Natural killer cell (primary cell): ENCODE data around the gene ZC3H10. TPM values are rescaled to one million over a fixed set of nuclear protein-coding genes. Genes with fewer than 3 reads are reported as not detected.
A peak's percentile ranks its signal among the peaks of the same experiment; 100 is the strongest.

Source experiments
- ATAC-seq, 3 donors: fragments of 150-1000 bp in 2 of 3; fragments of 200-7000 bp in 1 of 3; cut with Tn5 transposase; 1 replicate in 1 of 3; 2 replicates in 2 of 3; pipeline ENCODE4 v1.10.0; 2021; ENCODE audit warnings: mild to moderate bottlenecking in 2 of 3, moderate library complexity in 2 of 3
- DNase-seq, 2 donors: peaks; one replicate each; pipeline versions ENCODE4 v3.0.0 to v3.0.0-alpha.2; 2013 to 2021; ENCODE audit warnings: mixed read lengths in 1 of 2
- H3K27ac ChIP-seq: one replicate; pipeline ENCODE4 v1.5.1; 2013; ENCODE audit warnings: mild to moderate bottlenecking, low read length
- H3K27me3 ChIP-seq: one replicate; pipeline ENCODE4 v1.6.1; 2013; ENCODE audit warnings: low read length; ENCODE audit not compliant: control insufficient read depth, insufficient read depth
- H3K36me3 ChIP-seq: one replicate; pipeline ENCODE4 v1.6.1; 2013; ENCODE audit warnings: low read length; ENCODE audit not compliant: control insufficient read depth, insufficient read depth
- H3K4me1 ChIP-seq: one replicate; pipeline ENCODE4 v1.6.1; 2013; ENCODE audit warnings: low read length; ENCODE audit not compliant: control insufficient read depth, insufficient read depth
- H3K4me3 ChIP-seq: one replicate; pipeline ENCODE4 v1.5.1; 2013; ENCODE audit warnings: low read length
- H3K9me3 ChIP-seq: one replicate; pipeline ENCODE4 v1.6.1; 2013; ENCODE audit warnings: low read length; ENCODE audit not compliant: control insufficient read depth, insufficient read depth
- H3K27ac Mint-ChIP-seq, 2 donors: one replicate each; pipeline ENCODE4 v1.8.0; 2022; ENCODE audit warnings: mild to moderate bottlenecking in 2 of 2, mixed read lengths in 2 of 2, moderate library complexity in 1 of 2
- H3K27me3 Mint-ChIP-seq, 2 donors: one replicate each; pipeline ENCODE4 v1.8.0; 2022; ENCODE audit warnings: low read depth in 2 of 2, mixed read lengths in 2 of 2
- H3K36me3 Mint-ChIP-seq: one replicate; pipeline ENCODE4 v1.8.0; 2022; ENCODE audit warnings: mixed read lengths
- H3K4me1 Mint-ChIP-seq, 2 donors: one replicate each; pipeline ENCODE4 v1.8.0; 2022; ENCODE audit warnings: mixed read lengths in 2 of 2
- H3K4me3 Mint-ChIP-seq: one replicate; pipeline ENCODE4 v1.8.0; 2022; ENCODE audit warnings: mild to moderate bottlenecking, moderate library complexity, mixed read lengths
- H3K9me3 Mint-ChIP-seq, 2 donors: one replicate each; pipeline ENCODE4 v1.8.0; 2022; ENCODE audit warnings: mixed read lengths in 2 of 2
- CTCF ChIP-seq: fragments of 200-600 bp; IDR thresholded peaks from one replicate; pipeline ENCODE4 v1.8.0; 2022; ENCODE audit warnings: antibody characterized with exemption
- WGBS: methylation state at CpG from one replicate; pipeline ENCODE4 v1.1.7; 2013; ENCODE audit warnings: missing lambda C conversion rate; ENCODE audit not compliant: insufficient coverage; 5-methylcytosine and 5-hydroxymethylcytosine counted together
- intact Hi-C: fragments of 100-400 bp; cut with micrococcal nuclease; formaldehyde crosslinking; loops from one replicate; pipeline ENCODE4 v1.14.2; 2022
- total RNA-seq, 4 donors: library from RNA; stranded (reverse); fragments of 120-200 nt in 1 of 4; gene quantifications; one replicate each; pipeline versions ENCODE4 v1.2.3 to v1.2.4, GENCODE V29; 2013 to 2022

Gene ZC3H10
- total RNA-seq, 3 donors from 2014 or later (not counting 1 experiment from before 2014, with no cell fraction given), result 12.0 to 24.3 (median 16.2) TPM

GRCh38 chr12:56082967-56083366, 35.1 kb upstream of the ZC3H10 start:
- ATAC-seq, result no peak
- H3K36me3 Mint-ChIP-seq, result no peaks in the 10 kb centered on the region
- H3K27ac ChIP-seq, result no peak overlapping the region
- peaks cover 7 to 21% of the 10 kb centered on the region in 2 donors for H3K27me3 Mint-ChIP-seq
- H3K9me3 Mint-ChIP-seq, result no peaks in the 10 kb centered on the region
- intact Hi-C loops, result no loop called here
- H3K4me3 ChIP-seq, result no peak overlapping the region
- peaks cover 0 to 21% of the 10 kb centered on the region in 2 donors for H3K4me1 Mint-ChIP-seq
- no peak overlapping the region for H3K4me3 Mint-ChIP-seq
- peaks cover 10% of the 10 kb centered on the region for H3K27me3 ChIP-seq
- no peaks in the 10 kb centered on the region for H3K36me3 ChIP-seq
- no peaks in the 10 kb centered on the region for H3K9me3 ChIP-seq
- H3K4me1 ChIP-seq, result peaks cover 20% of the 10 kb centered on the region
- no peak overlapping the region for H3K27ac Mint-ChIP-seq
- no CpG with 5 or more reads among the region's 3 CpGs for WGBS
- DNase-seq, result no peak
- TF ChIP-seq CTCF, result no peak

- TF ChIP-seq CTCF, result no peak
- no peak overlapping the region for H3K27ac Mint-ChIP-seq
- intact Hi-C loops, result no loop called here
Observed at GRCh38 chr12:56084958-56085543, 33.0 kb upstream of the ZC3H10 start.

GRCh38 chr12:56086096-56086495, 32.0 kb upstream of the ZC3H10 start:
- ATAC-seq (no peak), DNase-seq (no peak)
- intact Hi-C loops, result no loop called here
- no CpG with 5 or more reads among the region's 3 CpGs for WGBS
- Mint-ChIP-seq H3K36me3 (no peaks in the 10 kb centered on the region), H3K4me1 (peaks cover 0 to 2% of the 10 kb centered on the region in 2 donors), H3K27me3 (peaks cover 7 to 15% of the 10 kb centered on the region in 2 donors), H3K4me3 (no peak overlapping the region), H3K9me3 (no peaks in the 10 kb centered on the region), H3K27ac (no peak overlapping the region)
- Histone ChIP-seq H3K9me3 (no peaks in the 10 kb centered on the region), H3K36me3 (no peaks in the 10 kb centered on the region), H3K4me3 (no peak overlapping the region), H3K4me1 (no peaks in the 10 kb centered on the region), H3K27ac (no peak overlapping the region), H3K27me3 (peaks cover under 1% of the 10 kb centered on the region)
- no peak for TF ChIP-seq CTCF

More at GRCh38 chr12:56084958-56085543, 33.0 kb upstream of the ZC3H10 start:
- ATAC-seq, result no peak
- Histone ChIP-seq H3K4me1 (peaks cover 7% of the 10 kb centered on the region), H3K27me3 (peaks cover 10% of the 10 kb centered on the region), H3K27ac (no peak overlapping the region), H3K4me3 (no peak overlapping the region), H3K9me3 (no peaks in the 10 kb centered on the region), H3K36me3 (no peaks in the 10 kb centered on the region)
- peak in 1 of 2 donors; percentile 42 for DNase-seq
- no peaks in the 10 kb centered on the region for H3K9me3 Mint-ChIP-seq
- H3K4me3 Mint-ChIP-seq, result no peak overlapping the region
- H3K4me1 Mint-ChIP-seq, result peaks cover 0 to 10% of the 10 kb centered on the region in 2 donors
- WGBS, result 88% methylated on average over 15 of the region's 15 CpGs
- peaks cover 7 to 16% of the 10 kb centered on the region in 2 donors for H3K27me3 Mint-ChIP-seq
- no peaks in the 10 kb centered on the region for H3K36me3 Mint-ChIP-seq

- Histone ChIP-seq H3K36me3 (no peaks in the 10 kb centered on the region), H3K9me3 (no peaks in the 10 kb centered on the region), H3K27ac (no peak overlapping the region), H3K4me1 (no peaks in the 10 kb centered on the region), H3K4me3 (no peak overlapping the region), H3K27me3 (no peaks in the 10 kb centered on the region)
- Mint-ChIP-seq H3K27ac (no peak overlapping the region), H3K27me3 (peaks cover 7 to 13% of the 10 kb centered on the region in 2 donors), H3K36me3 (no peaks in the 10 kb centered on the region), H3K4me3 (no peak overlapping the region), H3K4me1 (no peaks in the 10 kb centered on the region), H3K9me3 (no peaks in the 10 kb centered on the region)
- TF ChIP-seq CTCF, result no peak
- no peak for DNase-seq
- ATAC-seq, result no peak
- WGBS, result 87% methylated on average over 6 of the region's 6 CpGs
- intact Hi-C loops, result no loop called here
Observed at GRCh38 chr12:56086608-56087007, 31.5 kb upstream of the ZC3H10 start.
